Activated CD4-positive, CD25-positive, alpha-beta regulatory T cell treated with anti-CD3 and anti-CD28 coated beads, Interleukin-2, amount 50 U/mL, for 72 hours (primary cell): Measurements from ENCODE around the gene CRLF1.

Experiments
- DNase-seq: peaks from one replicate; pipeline ENCODE4 v3.0.0; 2021

The CRLF1 gene

DNA sequence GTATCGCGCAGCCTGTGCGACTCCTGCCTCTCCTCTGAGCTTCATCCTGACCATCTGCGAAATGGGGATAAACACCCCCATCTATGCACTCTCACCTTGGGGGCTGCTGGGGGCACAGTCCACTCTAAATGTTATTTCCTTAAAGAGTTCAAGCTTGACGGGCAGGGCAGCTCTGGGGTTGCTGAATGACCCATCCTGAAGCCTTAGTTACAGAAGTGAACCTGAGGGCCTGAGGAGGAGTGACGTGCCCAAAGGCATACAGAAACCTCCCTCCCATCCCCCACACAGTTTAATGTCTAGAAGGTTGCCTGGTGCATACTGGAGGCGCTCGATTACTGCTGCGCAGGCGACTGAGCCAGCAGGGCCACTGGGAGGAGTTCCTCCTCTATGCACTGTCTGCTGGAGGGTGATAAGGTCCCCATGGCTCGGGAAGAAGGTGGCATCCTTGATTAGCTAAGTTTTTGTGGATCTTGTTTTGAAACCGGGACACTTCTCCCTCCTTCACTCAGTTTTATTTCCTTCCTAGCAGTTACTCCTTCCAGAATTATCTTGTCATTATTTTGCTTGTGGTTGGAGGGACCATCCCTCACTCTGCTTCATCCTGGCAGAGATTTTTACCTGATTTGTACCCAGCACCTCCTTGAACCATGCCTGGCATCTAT, 62.7 kb downstream of the CRLF1 start:
- DNase-seq: peak; percentile 65
